Endothelial cell of umbilical vein (primary cell): ENCODE measurements around the gene GIPC1. TPM values are rescaled to one million over a fixed set of nuclear protein-coding genes. Genes with fewer than 3 reads are reported as not detected.

Source experiments
- BruUV-seq: library from RNA; stranded (reverse); fragments of 400-500 nt; replicated peaks from 2 replicates; lab custom pipeline; 2021; lab: Mats Ljungman, UMichigan
- CTCF ChIA-PET: fragments of 300-600, 350-600 bp; sonication (Branson Sonifier 250); formaldehyde crosslinking; loops from one replicate; lab custom pipeline; 2021; ENCODE audit warnings: antibody characterized with exemption, inconsistent platforms; lab: Charles Lee
- POLR2A ChIA-PET: fragments of 300-600, 350-600 bp; sonication (Branson Sonifier 250); formaldehyde crosslinking; loops from one replicate; lab custom pipeline; 2021; ENCODE audit warnings: antibody characterized with exemption, inconsistent platforms; lab: Charles Lee
- DNase-seq: peaks from one replicate; pipeline ENCODE4 v3.0.0-alpha.2; 2011; ENCODE audit warnings: low read depth, low spot score
- FAIRE-seq: peaks from 2 replicates; lab custom pipeline; 2011; peaks lifted over from hg19 to GRCh38; lab: Jason Lieb, UNC
- H2AFZ ChIP-seq: 2 replicates; pipeline ENCODE4 v1.6.0; 2012; ENCODE audit warnings: low read depth, low read length, control low read depth, inconsistent platforms
- H3K27ac ChIP-seq: 2 replicates; pipeline ENCODE4 v1.5.1; 2011; ENCODE audit warnings: low read depth, mild to moderate bottlenecking, control low read depth, low read length, moderate library complexity; ENCODE audit not compliant: insufficient read depth
- H3K27me3 ChIP-seq, 2 experiments: 2 replicates each; pipeline versions ENCODE4 v1.6.0 to v1.6.1; 2011; ENCODE audit warnings: low read length in 2 of 2, mixed read lengths in 1 of 2; ENCODE audit not compliant: control insufficient read depth in 2 of 2, insufficient read depth in 2 of 2
- H3K36me3 ChIP-seq, 2 experiments: 2 replicates in 1 of 2; 3 replicates in 1 of 2; pipeline ENCODE4 v1.5.1; 2011; ENCODE audit warnings: low read length in 2 of 2, mild to moderate bottlenecking in 1 of 2, moderate library complexity in 1 of 2; ENCODE audit not compliant: control insufficient read depth in 2 of 2, insufficient read depth in 2 of 2; ENCODE audit errors: extremely low read depth in 1 of 2
- H3K4me1 ChIP-seq: 3 replicates; pipeline ENCODE4 v1.5.1; 2011; ENCODE audit warnings: mild to moderate bottlenecking, low read length; ENCODE audit not compliant: control insufficient read depth, insufficient read depth; ENCODE audit errors: extremely low read depth
- H3K4me2 ChIP-seq: 2 replicates; pipeline ENCODE4 v1.6.1; 2011; ENCODE audit warnings: low read length, control low read depth, mixed read lengths; ENCODE audit not compliant: insufficient read depth
- H3K4me3 ChIP-seq, 3 experiments: fragments of 200-600 bp in 1 of 3; sonication (generic), shearing (Covaris generic) in 1 of 3; replicated peaks in 1 of 3; 2 replicates each; pipeline ENCODE4 v1.5.1; 2011 to 2016; ENCODE audit warnings: control low read depth in 3 of 3, low read length in 3 of 3, mild to moderate bottlenecking in 2 of 3, inconsistent platforms in 1 of 3, low read depth in 1 of 3, moderate library complexity in 1 of 3; ENCODE audit not compliant: insufficient read depth in 1 of 3
- H3K79me2 ChIP-seq: 2 replicates; pipeline ENCODE4 v1.6.0; 2012; ENCODE audit warnings: low read length, inconsistent platforms; ENCODE audit not compliant: control insufficient read depth, insufficient read depth
- H3K9ac ChIP-seq: replicated peaks from 2 replicates; pipeline ENCODE3; 2011; ENCODE audit warnings: low read length, control low read depth; ENCODE audit not compliant: insufficient read depth; ENCODE audit errors: extremely low read depth
- H3K9me1 ChIP-seq: replicated peaks from 3 replicates; pipeline ENCODE4 v1.6.0; 2011; ENCODE audit warnings: mild to moderate bottlenecking, low read length; ENCODE audit not compliant: control insufficient read depth, insufficient read depth; ENCODE audit errors: extremely low read depth
- H3K9me3 ChIP-seq: replicated peaks from 2 replicates; pipeline ENCODE4 v1.5.1; 2012; ENCODE audit warnings: low read length, inconsistent platforms; ENCODE audit not compliant: control insufficient read depth, insufficient read depth
- H4K20me1 ChIP-seq: replicated peaks from 2 replicates; pipeline ENCODE3; 2011; ENCODE audit warnings: mild to moderate bottlenecking, low read length; ENCODE audit not compliant: control insufficient read depth, insufficient read depth; ENCODE audit errors: extremely low read depth
- CTCF ChIP-seq, 2 donors: IDR thresholded peaks; 1 replicate in 1 of 2; 2 replicates in 1 of 2; pipeline ENCODE4 v1.5.1; 2011; ENCODE audit warnings: low read length in 2 of 2, mild to moderate bottlenecking in 2 of 2, moderate library complexity in 2 of 2, control low read depth in 1 of 2, inconsistent platforms in 1 of 2, low read depth in 1 of 2; ENCODE audit not compliant: insufficient read depth in 1 of 2; ENCODE audit errors: extremely low read depth in 1 of 2
- EZH2 ChIP-seq: IDR thresholded peaks from 2 replicates; pipeline ENCODE4 v1.6.1; 2012; ENCODE audit warnings: borderline replicate concordance, low read depth, mild to moderate bottlenecking, moderate library complexity, low read length, inconsistent platforms; ENCODE audit not compliant: severe bottlenecking
- FOS ChIP-seq: IDR thresholded peaks from 2 replicates; pipeline ENCODE4 v1.6.1; 2011; ENCODE audit warnings: mild to moderate bottlenecking, low read length, moderate library complexity, borderline replicate concordance; ENCODE audit not compliant: insufficient read depth
- GATA2 ChIP-seq: IDR thresholded peaks from 2 replicates; pipeline ENCODE4 v1.7.0; 2011; ENCODE audit warnings: low read depth, mild to moderate bottlenecking, moderate library complexity, mixed read lengths, low read length; ENCODE audit not compliant: insufficient read length, insufficient read depth
- JUN ChIP-seq: IDR thresholded peaks from 2 replicates; pipeline ENCODE4 v1.6.1; 2011; ENCODE audit warnings: borderline replicate concordance, low read depth; ENCODE audit not compliant: insufficient read length, insufficient read depth
- MYC ChIP-seq: IDR thresholded peaks from one replicate; pipeline ENCODE4 v1.6.1; 2011; ENCODE audit warnings: mild to moderate bottlenecking, low read depth, low read length
- POLR2A ChIP-seq: IDR thresholded peaks from 2 replicates; pipeline ENCODE4 v1.6.1; 2012; ENCODE audit warnings: low read depth, mild to moderate bottlenecking, control low read depth, low read length
- POLR2AphosphoS5 ChIP-seq: IDR thresholded peaks from 2 replicates; pipeline ENCODE4 v1.6.1; 2012; ENCODE audit warnings: low read depth, mild to moderate bottlenecking, control low read depth, low read length, moderate library complexity; ENCODE audit not compliant: insufficient read depth
- dilution Hi-C: fragments of 300-500 bp; cut with MboI; formaldehyde crosslinking; loops from one replicate; pipeline ENCODE4 v1.15.0; 2019; ENCODE audit warnings: low sequenced_read_pairs; ENCODE audit not compliant: extremely low pct_ligation_motif_present
- intact Hi-C: fragments of 100-400 bp; cut with micrococcal nuclease; formaldehyde crosslinking; loops from one replicate; pipeline ENCODE4 v1.10.0; 2022
- polyA plus RNA-seq, 4 experiments: library from polyadenylated mRNA; depleted of rRNA in 3 of 4; stranded (reverse) in 3 of 4; unstranded in 1 of 4; fragments of >200 nt; gene quantifications; 2 replicates each; pipeline versions ENCODE4 v1.2.1 to v1.2.3, GENCODE V29; 2011 to 2012; ENCODE audit warnings: missing spikeins in 1 of 4
- total RNA-seq: library from RNA; stranded (reverse); gene quantifications from 2 replicates; pipeline ENCODE4 v1.2.3, GENCODE V29; 2021
- TF ChIP-seq, protein P1 (sequence below): IDR thresholded peaks from 2 replicates; pipeline ENCODE4 v1.6.1; 2011; ENCODE audit not compliant: insufficient read depth, insufficient read length

The GIPC1 gene
- total and polyA plus RNA-seq, 2 donors (not counting 3 experiments of a cell fraction or from before 2014, with no cell fraction given) = 108 to 141 TPM

- intact Hi-C loops = no loop called here
- POLR2A ChIA-PET = no interaction called here
- no peaks in the 10 kb centered on the region for H3K9me1 ChIP-seq
- FAIRE-seq = no peak
- H3K79me2 ChIP-seq = peaks cover 33% of the 10 kb centered on the region
- H3K27me3 ChIP-seq = no peaks in the 10 kb centered on the region
- H4K20me1 ChIP-seq = no peaks in the 10 kb centered on the region
- no peak for DNase-seq
- H3K36me3 ChIP-seq = peaks cover 12 to 13% of the 10 kb centered on the region in 2 experiments
- H3K9me3 ChIP-seq = no peaks in the 10 kb centered on the region
- peak overlapping the region; percentile 81 for H3K27ac ChIP-seq
- no peak overlapping the region for H2AFZ ChIP-seq
- TF ChIP-seq FOS = no peak
- H3K4me1 ChIP-seq = peaks cover 55% of the 10 kb centered on the region
- CTCF ChIA-PET = interaction anchor here (0.9 to 1.5 kb wide), 2 partner anchors 16 to 23 kb away, joined by 3 to 4 read pairs; partner anchors contain the start of gene GIPC1
- dilution Hi-C loops = no loop called here
- no peak overlapping the region for H3K4me2 ChIP-seq
- no peak overlapping the region for H3K4me3 ChIP-seq
- H3K9ac ChIP-seq = peak overlapping the region; percentile 25
- BruUV-seq = no TSS peak
Measured at GRCh38 chr19:14519245-14519859, 23.4 kb upstream of the GIPC1 start.

GRCh38 chr19:14517840-14518505 is 22.0 kb upstream of the GIPC1 start, which contains the start of gene DNAJB1:
Gene DNAJB1, minus strand, starts transcription at chr19:14518397. Its CDS starts 48 bp downstream, at chr19:14518349.
- TF ChIP-seq GATA2 (no peak), EZH2 (no peak), MYC (no peak), FOS (no peak), JUN (no peak), POLR2A (peak; percentile 99), CTCF (IDR thresholded peaks at IDR 0.05; ENCODE audit: extremely low read depth in 1 of 2, insufficient read depth in 1 of 2, low read depth in 1 of 2, low read length in 2 of 2) (no peak), POLR2AphosphoS5 (peak; percentile 98)
- TF ChIP-seq, protein P1, sequence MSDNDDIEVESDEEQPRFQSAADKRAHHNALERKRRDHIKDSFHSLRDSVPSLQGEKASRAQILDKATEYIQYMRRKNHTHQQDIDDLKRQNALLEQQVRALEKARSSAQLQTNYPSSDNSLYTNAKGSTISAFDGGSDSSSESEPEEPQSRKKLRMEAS = no peak
- FAIRE-seq (no peak), DNase-seq (peak; percentile 78)
- Histone ChIP-seq H3K4me2 (peak within 1 kb of the TSS; percentile 94), H3K4me1 (peaks cover 47% of the 10 kb centered on the region), H3K9ac (peak within 1 kb of the TSS; percentile 98), H3K27ac (peak within 1 kb of the TSS; percentile 91), H2AFZ (peak within 1 kb of the TSS; percentile 70), H3K79me2 (peaks cover 33% of the 10 kb centered on the region), H4K20me1 (no peaks in the 10 kb centered on the region), H3K36me3 (peaks cover 12 to 13% of the 10 kb centered on the region in 2 experiments), H3K9me1 (no peaks in the 10 kb centered on the region), H3K27me3 (no peaks in the 10 kb centered on the region), H3K4me3 (peak within 1 kb of the TSS; percentile 59 to 93 (median 85)), H3K9me3 (no peaks in the 10 kb centered on the region)
- ChIA-PET POLR2A (interaction anchor here (0.5 to 2.8 kb wide), 13 partner anchors 8 to 1739 kb away, joined by 3 to 27 read pairs (median 5); partner anchors contain the start of gene GIPC1), CTCF (interaction anchor here (1.0 to 2.9 kb wide), 9 partner anchors 12 to 54 kb away, joined by 3 to 22 read pairs (median 7); partner anchors contain the start of genes NDUFB7 and PTGER1)
- intact Hi-C loops = loop anchor here (1.0 kb wide), 3 partner anchors 11 to 22 kb away; partner anchors contain the start of genes GIPC1 and TECR
- no TSS peak for BruUV-seq
- dilution Hi-C loops = no loop called here
